C4-2B (cell line): ENCODE measurements around the gene TDP1.

Source experiments
- ZFX ChIP-seq: fragments of 450-650 bp; IDR thresholded peaks from 2 replicates; pipeline ENCODE4 v1.6.1; 2017
- TF ChIP-seq, protein P1 (sequence below): fragments of 450-650 bp; conservative IDR thresholded peaks from 2 replicates; pipeline ENCODE4 v1.5.1; 2017; ENCODE audit warnings: mild to moderate bottlenecking

GRCh38 chr14:89956661-89957009 is 908 bp downstream of the TDP1 start:
- TF ChIP-seq, protein P1, sequence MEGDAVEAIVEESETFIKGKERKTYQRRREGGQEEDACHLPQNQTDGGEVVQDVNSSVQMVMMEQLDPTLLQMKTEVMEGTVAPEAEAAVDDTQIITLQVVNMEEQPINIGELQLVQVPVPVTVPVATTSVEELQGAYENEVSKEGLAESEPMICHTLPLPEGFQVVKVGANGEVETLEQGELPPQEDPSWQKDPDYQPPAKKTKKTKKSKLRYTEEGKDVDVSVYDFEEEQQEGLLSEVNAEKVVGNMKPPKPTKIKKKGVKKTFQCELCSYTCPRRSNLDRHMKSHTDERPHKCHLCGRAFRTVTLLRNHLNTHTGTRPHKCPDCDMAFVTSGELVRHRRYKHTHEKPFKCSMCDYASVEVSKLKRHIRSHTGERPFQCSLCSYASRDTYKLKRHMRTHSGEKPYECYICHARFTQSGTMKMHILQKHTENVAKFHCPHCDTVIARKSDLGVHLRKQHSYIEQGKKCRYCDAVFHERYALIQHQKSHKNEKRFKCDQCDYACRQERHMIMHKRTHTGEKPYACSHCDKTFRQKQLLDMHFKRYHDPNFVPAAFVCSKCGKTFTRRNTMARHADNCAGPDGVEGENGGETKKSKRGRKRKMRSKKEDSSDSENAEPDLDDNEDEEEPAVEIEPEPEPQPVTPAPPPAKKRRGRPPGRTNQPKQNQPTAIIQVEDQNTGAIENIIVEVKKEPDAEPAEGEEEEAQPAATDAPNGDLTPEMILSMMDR, result no peak
- no peak for TF ChIP-seq ZFX
